HepG2 (cell line): Measurements from ENCODE around the gene KLF6. TPM values are rescaled to one million over a fixed set of nuclear protein-coding genes. Genes with fewer than 3 reads are reported as not detected.
A peak's percentile ranks its signal among the peaks of the same experiment; 100 is the strongest.

Experiments
- ATAC-seq: fragments of 200-7000 bp; cut with Tn5 transposase; 3 replicates; pipeline ENCODE4 v1.9.1; 2020; ENCODE audit warnings: mild to moderate bottlenecking, moderate library complexity
- BruUV-seq: library from RNA; stranded (reverse); fragments of 400-500 nt; replicated peaks from 2 replicates; lab custom pipeline; 2021; lab: Mats Ljungman, UMichigan
- CTCF ChIA-PET: fragments of 300-600 bp; formaldehyde crosslinking; extraction: SDS; loops from one replicate; lab custom pipeline; 2021; ENCODE audit warnings: low total read pairs, inconsistent platforms, low intra/inter-chr PET ratio; lab: Yijun Ruan, JAX
- POLR2A ChIA-PET: fragments of 350-600 bp; sonication (Branson Sonifier 250); formaldehyde crosslinking; loops from one replicate; lab custom pipeline; 2020; ENCODE audit warnings: antibody characterized with exemption, inconsistent platforms; lab: Yijun Ruan, JAX
- DNase-seq: peaks from one replicate; pipeline ENCODE4 v3.0.0-alpha.2; 2015; ENCODE audit warnings: low spot score
- FAIRE-seq: peaks from 3 replicates; lab custom pipeline; 2011; peaks lifted over from hg19 to GRCh38; lab: Jason Lieb, UNC
- H2AFZ ChIP-seq: one replicate; pipeline ENCODE4 v1.6.1; 2011; ENCODE audit warnings: low read length, inconsistent platforms
- H3K27ac ChIP-seq: fragments of 300-600 bp; 3 replicates; pipeline ENCODE4 v1.8.0; 2011; ENCODE audit warnings: mixed run types, mild to moderate bottlenecking, mixed read lengths, low read length, inconsistent platforms; ENCODE audit not compliant: insufficient read depth; ENCODE audit errors: extremely low read length
- H3K27me3 ChIP-seq, 2 experiments: fragments of 200-600 bp in 1 of 2; 2 replicates in 1 of 2; 3 replicates in 1 of 2; pipeline versions ENCODE4 v1.6.0 to v1.8.0; 2011; ENCODE audit warnings: low read length in 2 of 2, mild to moderate bottlenecking in 2 of 2, moderate library complexity in 2 of 2, inconsistent platforms in 1 of 2; ENCODE audit not compliant: insufficient read depth in 2 of 2, control insufficient read depth in 1 of 2
- H3K36me3 ChIP-seq, 2 experiments: fragments of 200-600 bp in 1 of 2; replicated peaks in 1 of 2; 2 replicates in 1 of 2; 3 replicates in 1 of 2; pipeline versions ENCODE4 v1.5.1 to v1.8.0; 2011; ENCODE audit warnings: low read length in 2 of 2, inconsistent platforms in 1 of 2; ENCODE audit not compliant: insufficient read depth in 2 of 2, control insufficient read depth in 1 of 2
- H3K4me1 ChIP-seq: 2 replicates; pipeline ENCODE4 v1.5.1; 2012; ENCODE audit warnings: low read length, inconsistent platforms; ENCODE audit not compliant: insufficient read depth
- H3K4me2 ChIP-seq: 2 replicates; pipeline ENCODE4 v1.6.0; 2011; ENCODE audit warnings: low read depth, low read length, inconsistent platforms
- H3K4me3 ChIP-seq, 3 experiments: fragments of 200-600 bp in 1 of 3; sonication (generic), shearing (Covaris generic) in 1 of 3; replicated peaks in 1 of 3; 2 replicates each; pipeline ENCODE4 v1.5.1; 2011 to 2016; ENCODE audit warnings: low read length in 3 of 3, inconsistent platforms in 2 of 3, low read depth in 2 of 3, mild to moderate bottlenecking in 2 of 3, control low read depth in 1 of 3, mixed read lengths in 1 of 3; ENCODE audit not compliant: insufficient read depth in 1 of 3
- H3K79me2 ChIP-seq: one replicate; pipeline ENCODE4 v1.6.1; 2011; ENCODE audit warnings: low read length, inconsistent platforms; ENCODE audit not compliant: insufficient read depth
- H3K9ac ChIP-seq: 2 replicates; pipeline ENCODE4 v1.6.0; 2011; ENCODE audit warnings: mild to moderate bottlenecking, low read depth, low read length, inconsistent platforms; ENCODE audit not compliant: insufficient read depth
- H3K9me3 ChIP-seq: 2 replicates; pipeline ENCODE4 v1.5.1; 2012; ENCODE audit warnings: mild to moderate bottlenecking, low read length
- H4K20me1 ChIP-seq: 2 replicates; pipeline ENCODE4 v1.6.0; 2011; ENCODE audit warnings: inconsistent platforms, mild to moderate bottlenecking, low read length, moderate library complexity; ENCODE audit not compliant: insufficient read depth
- AGO2 ChIP-seq: fragments of 200-400 bp; formaldehyde crosslinking; optimal IDR thresholded peaks from 2 replicates; pipeline ENCODE3; 2017; ENCODE audit warnings: mild to moderate bottlenecking, low read depth, low read length, moderate library complexity
- ARNT2 ChIP-seq: sonication (generic); formaldehyde crosslinking; IDR thresholded peaks from 2 replicates; pipeline ENCODE4 v1.8.0; 2022; ENCODE audit warnings: mild to moderate bottlenecking, low read depth, missing genetic modification reagents, moderate library complexity
- DPF2 ChIP-seq: sonication (generic); formaldehyde crosslinking; IDR thresholded peaks from 2 replicates; pipeline ENCODE4 v1.4.0; 2020; ENCODE audit warnings: mild to moderate bottlenecking, low read depth, missing genetic modification reagents, borderline replicate concordance
- FOXA3 ChIP-seq: IDR thresholded peaks from 2 replicates; pipeline ENCODE4 v1.6.1; 2016; ENCODE audit warnings: missing genetic modification reagents, missing compliant biosample characterization
- HMGXB4 ChIP-seq, 2 experiments: sonication (generic) in 1 of 2; formaldehyde crosslinking in 1 of 2; IDR thresholded peaks; 2 replicates each; pipeline versions ENCODE4 v1.4.0 to v1.6.1; 2018 to 2020; ENCODE audit warnings: missing genetic modification reagents in 2 of 2, borderline replicate concordance in 1 of 2, low read depth in 1 of 2, mild to moderate bottlenecking in 1 of 2, missing biosample characterization in 1 of 2
- HOXD1 ChIP-seq: sonication (generic); formaldehyde crosslinking; IDR thresholded peaks from 2 replicates; pipeline ENCODE4 v1.5.0; 2020; ENCODE audit warnings: missing genetic modification reagents
- PAF1 ChIP-seq: IDR thresholded peaks from 2 replicates; pipeline ENCODE4 v1.6.1; 2016; ENCODE audit warnings: missing genetic modification reagents, missing compliant biosample characterization
- POLR2AphosphoS2 ChIP-seq: IDR thresholded peaks from 2 replicates; pipeline ENCODE4 v1.6.1; 2011; ENCODE audit warnings: low read depth, low read length, improper control_type of control experiment
- POLR2G ChIP-seq: fragments of 200-400 bp; formaldehyde crosslinking; IDR thresholded peaks from 2 replicates; pipeline ENCODE4 v1.6.1; 2018; ENCODE audit warnings: mild to moderate bottlenecking, low read depth, low read length, moderate library complexity
- PTBP1 ChIP-seq: fragments of 200-400 bp; formaldehyde crosslinking; IDR thresholded peaks from 2 replicates; pipeline ENCODE4 v1.6.1; 2018; ENCODE audit warnings: low read length, low read depth; ENCODE audit not compliant: poor library complexity, severe bottlenecking
- RBFOX2 ChIP-seq: fragments of 200-400 bp; formaldehyde crosslinking; IDR thresholded peaks from 2 replicates; pipeline ENCODE4 v1.6.1; 2017; ENCODE audit warnings: low read depth, mild to moderate bottlenecking, low read length
- SSRP1 ChIP-seq: IDR thresholded peaks from 2 replicates; pipeline ENCODE4 v1.6.1; 2016; ENCODE audit warnings: control low read depth
- TAF1 ChIP-seq: sonication (generic); formaldehyde crosslinking; IDR thresholded peaks from 2 replicates; pipeline ENCODE4 v1.4.0; 2020; ENCODE audit warnings: missing genetic modification reagents
- ZC3H13 ChIP-seq: sonication (generic); formaldehyde crosslinking; IDR thresholded peaks from 2 replicates; pipeline ENCODE4 v1.8.1; 2023; ENCODE audit warnings: mild to moderate bottlenecking, missing genetic modification reagents, moderate library complexity
- ZMYM2 ChIP-seq: sonication (generic); formaldehyde crosslinking; IDR thresholded peaks from 2 replicates; pipeline ENCODE4 v1.8.0; 2022; ENCODE audit warnings: mild to moderate bottlenecking, missing genetic modification reagents
- ZNF33A ChIP-seq: sonication (generic); formaldehyde crosslinking; IDR thresholded peaks from 2 replicates; pipeline ENCODE4 v1.5.1; 2020; ENCODE audit warnings: missing genetic modification reagents, mild to moderate bottlenecking, moderate library complexity, borderline replicate concordance
- ZNF768 ChIP-seq: sonication (generic); formaldehyde crosslinking; IDR thresholded peaks from 2 replicates; pipeline ENCODE4 v1.4.0; 2020; ENCODE audit warnings: missing genetic modification reagents
- ZNF839 ChIP-seq: sonication (generic); formaldehyde crosslinking; IDR thresholded peaks from 2 replicates; pipeline ENCODE4 v1.4.0; 2020; ENCODE audit warnings: missing genetic modification reagents, mild to moderate bottlenecking, borderline replicate concordance
- ZUFSP ChIP-seq: sonication (generic); formaldehyde crosslinking; IDR thresholded peaks from 2 replicates; pipeline ENCODE4 v1.9.0; 2021; ENCODE audit warnings: missing genetic modification reagents, mild to moderate bottlenecking, borderline replicate concordance
- WGBS: methylation state at CpG from one replicate; pipeline ENCODE4 v1.1.6; 2017; ENCODE audit warnings: low lambda C conversion rate; 5-methylcytosine and 5-hydroxymethylcytosine counted together
- in situ Hi-C: cut with HindIII; loops from 2 replicates; pipeline ENCODE4 v1.10.0; 2017; ENCODE audit warnings: low pct_unique_long_range_greater_than_20kb; ENCODE audit not compliant: extremely low pct_ligation_motif_present
- intact Hi-C: fragments of 100-400 bp; cut with micrococcal nuclease; formaldehyde crosslinking; loops from one replicate; pipeline ENCODE4 v1.10.0; 2022; ENCODE audit not compliant: unreplicated experiment
- polyA plus RNA-seq, 8 experiments: library from polyadenylated mRNA; depleted of rRNA in 3 of 8; stranded (reverse) in 7 of 8; unstranded in 1 of 8; fragments of >200 nt; fragmentation: Illumina TruSeq in 4 of 8; extraction: Trizol in 4 of 8; gene quantifications; 2 replicates each; pipeline versions ENCODE4 v1.2.1 to v1.2.3, GENCODE V29; 2011 to 2016; ENCODE audit warnings: low read depth in 4 of 8, missing spikeins in 1 of 8, mixed read lengths in 1 of 8; ENCODE audit not compliant: insufficient read depth in 1 of 8
- total RNA-seq, 5 experiments: library from RNA; depleted of rRNA; stranded (reverse); fragments of >200 nt; fragmentation: Illumina TruSeq; extraction: Trizol; gene quantifications; 2 replicates each; pipeline ENCODE4 v1.2.3, GENCODE V29; 2016; ENCODE audit warnings: low read depth in 1 of 5

KLF6 gene
- total and polyA plus RNA-seq, 2 of the 13 experiments (the other 11 are each of a cell fraction or from before 2014, with no cell fraction given) = 27.0 to 71.9 TPM

GRCh38 chr10:3780021-3780770 is 4.8 kb downstream of the KLF6 start:
- intact Hi-C loops = loop anchor here (5.0 kb wide), 1 partner anchor 877 kb away; no protein-coding TSS in a partner anchor
- no peak for FAIRE-seq

More at GRCh38 chr10:3780021-3780770, 4.8 kb downstream of the KLF6 start:
- no TSS peak for BruUV-seq
- H3K9ac ChIP-seq = peak overlapping the region; percentile 99; the same call in 1 of the 2 replicates
- ATAC-seq (no peak), DNase-seq (no peak)
- H4K20me1 ChIP-seq = peaks cover 71% of the 10 kb centered on the region
- no peaks in the 10 kb centered on the region; a peak in 1 of 5 replicates for H3K27me3 ChIP-seq
- H3K4me2 ChIP-seq = peak overlapping the region; percentile 80
- no peak overlapping the region for H2AFZ ChIP-seq
- H3K36me3 ChIP-seq = peaks cover 26 to 57% of the 10 kb centered on the region in 2 experiments
- H3K27ac ChIP-seq = peak overlapping the region; percentile 16
- ChIA-PET CTCF (no interaction called here), POLR2A (interaction anchor here (0.8 to 1.2 kb wide), 3 partner anchors 10 to 71 kb away, joined by 3 read pairs; no protein-coding TSS in a partner anchor)
- TF ChIP-seq ZMYM2 (CRISPR knock-in tag) (no peak), ZC3H13 (CRISPR knock-in tag) (peak; percentile 83), PTBP1 (peak; percentile 58), ZUFSP (CRISPR knock-in tag) (no peak), ZNF839 (CRISPR knock-in tag) (no peak), AGO2 (peak; percentile 67), ZNF33A (CRISPR knock-in tag) (no peak), FOXA3 (CRISPR knock-in tag) (0 out of 2 replicates have a peak, but pooled peaks have one; percentile 4), RBFOX2 (peak; percentile 73), HOXD1 (CRISPR knock-in tag) (no peak), ARNT2 (CRISPR knock-in tag) (no peak), DPF2 (CRISPR knock-in tag) (0 out of 2 replicates have a peak, but pooled peaks have one; percentile 14), POLR2G (peak; percentile 48; the same call in 1 of the 2 replicates), SSRP1 (CRISPR knock-in tag) (peak; percentile 51; the same call in 1 of the 2 replicates), HMGXB4 (CRISPR knock-in tag; IDR thresholded peaks at IDR 0.05; ENCODE audit: borderline replicate concordance in 1 of 2, low read depth in 1 of 2) (peak in 1 of 2 experiments; percentile 34; a peak in 1 of 4 replicates), PAF1 (CRISPR knock-in tag) (peak; percentile 79; the same call in 1 of the 2 replicates), TAF1 (CRISPR knock-in tag) (peak; percentile 30; the same call in 1 of the 2 replicates), POLR2AphosphoS2 (peak; percentile 94), ZNF768 (peak; percentile 34; the same call in 1 of the 2 replicates)
- H3K9me3 ChIP-seq = no peaks in the 10 kb centered on the region
- 82% methylated on average over 14 of the region's 17 CpGs for WGBS
- in situ Hi-C loops = loop anchor here (5.0 kb wide), 1 partner anchor 107 kb away; no protein-coding TSS in a partner anchor
- peaks cover 65% of the 10 kb centered on the region for H3K79me2 ChIP-seq
- peaks cover 49% of the 10 kb centered on the region for H3K4me1 ChIP-seq
- H3K4me3 ChIP-seq = peak overlapping the region; percentile 81 to 98 (median 96); a peak in 5 of 6 replicates
